ENCODE measurements around the gene PRDM16.
A peak's percentile ranks its signal among the peaks of the same experiment; 100 is the strongest.
"Not testable (repeated sequence)": the region's sequence is repeated elsewhere in the genome, so short reads cannot be mapped to it uniquely, and the experiment has no call there.

The PRDM16 gene

DNA sequence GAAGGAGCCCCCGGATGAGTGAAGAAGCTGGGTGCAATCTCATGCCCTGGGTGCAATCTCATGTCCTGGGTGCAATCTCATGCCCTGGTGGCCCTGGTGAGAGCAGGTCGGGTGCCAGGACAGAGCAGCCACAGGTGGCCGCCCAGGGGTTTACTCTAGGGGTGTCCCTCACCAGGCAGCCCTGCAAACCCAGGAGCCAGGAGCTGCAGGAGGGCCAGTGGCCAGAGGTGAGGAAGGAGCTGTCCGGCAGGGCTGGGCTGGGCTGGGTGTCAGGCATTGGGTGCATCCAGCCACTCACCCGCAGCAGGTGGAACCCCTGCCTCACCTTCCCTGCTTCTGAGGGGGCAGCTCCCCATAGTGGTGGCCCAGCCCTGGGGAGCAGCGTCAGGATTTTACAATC, 79.2 kb downstream of the PRDM16 start:
- no peak for DNase-seq

DNA sequence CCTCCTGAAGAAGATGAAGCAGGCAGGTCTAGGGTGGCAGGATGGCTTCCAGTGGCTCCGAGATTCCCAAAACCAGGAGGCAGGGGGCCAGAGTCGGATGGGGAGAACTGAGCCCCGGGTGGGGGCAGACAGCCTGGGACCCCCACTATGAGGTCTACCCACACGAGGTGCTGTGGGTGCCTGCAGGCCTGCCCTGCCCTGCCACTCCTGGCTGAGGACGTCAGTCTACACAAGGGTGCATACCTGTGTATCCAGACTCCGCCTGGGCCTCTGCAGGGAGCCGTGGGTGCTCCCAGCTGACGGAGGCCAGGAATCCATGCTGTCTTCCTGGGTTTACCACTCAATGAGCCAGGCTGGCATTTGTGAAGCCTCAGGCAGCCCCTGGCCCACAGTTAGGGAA, 80.3 kb downstream of the PRDM16 start:
- no peak for DNase-seq

DNA sequence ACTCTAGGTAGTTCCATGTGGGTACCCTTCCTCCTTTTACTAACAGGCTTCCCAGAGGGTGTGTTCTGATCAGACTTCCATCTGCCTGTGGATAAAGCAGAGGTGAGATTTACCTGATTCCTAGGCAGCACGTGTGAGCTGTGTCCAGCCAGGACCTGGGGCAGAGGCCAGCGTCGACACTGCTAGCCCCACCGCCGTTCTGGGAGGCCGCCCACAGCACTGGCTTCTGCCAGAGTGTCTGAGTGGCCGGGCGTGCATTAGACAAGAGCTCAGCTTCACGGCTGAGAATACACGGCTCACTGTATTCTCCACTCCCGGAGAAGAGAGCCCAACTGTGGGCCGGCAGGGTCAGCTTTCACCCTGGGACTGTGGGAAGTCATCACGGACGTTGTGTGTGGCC, 82.5 kb downstream of the PRDM16 start:
- DNase-seq, result no peak

GRCh38 chr1:3152143-3152542, 83.1 kb downstream of the PRDM16 start:
- no peak for DNase-seq

DNA sequence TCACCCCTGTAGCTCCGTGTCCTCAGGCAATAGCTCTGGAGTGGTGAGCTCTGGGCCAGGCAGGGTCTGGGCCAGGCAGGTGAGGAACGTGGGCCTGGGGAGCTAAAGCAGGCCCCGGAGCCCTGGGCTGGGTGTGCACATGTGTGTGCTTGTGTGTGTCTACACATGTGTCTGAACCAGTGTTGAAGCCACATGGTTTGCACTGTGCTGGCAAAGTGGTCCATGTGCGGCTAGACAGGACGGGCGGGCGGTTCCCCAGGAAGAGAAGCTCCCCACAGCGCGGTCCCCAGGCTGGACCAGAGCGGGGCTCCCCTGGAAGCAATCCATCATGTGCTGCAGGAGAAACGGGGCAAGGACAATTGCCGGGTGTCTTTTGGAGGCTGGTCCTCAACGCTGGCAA, 84.2 kb downstream of the PRDM16 start:
- no peak for DNase-seq

DNA sequence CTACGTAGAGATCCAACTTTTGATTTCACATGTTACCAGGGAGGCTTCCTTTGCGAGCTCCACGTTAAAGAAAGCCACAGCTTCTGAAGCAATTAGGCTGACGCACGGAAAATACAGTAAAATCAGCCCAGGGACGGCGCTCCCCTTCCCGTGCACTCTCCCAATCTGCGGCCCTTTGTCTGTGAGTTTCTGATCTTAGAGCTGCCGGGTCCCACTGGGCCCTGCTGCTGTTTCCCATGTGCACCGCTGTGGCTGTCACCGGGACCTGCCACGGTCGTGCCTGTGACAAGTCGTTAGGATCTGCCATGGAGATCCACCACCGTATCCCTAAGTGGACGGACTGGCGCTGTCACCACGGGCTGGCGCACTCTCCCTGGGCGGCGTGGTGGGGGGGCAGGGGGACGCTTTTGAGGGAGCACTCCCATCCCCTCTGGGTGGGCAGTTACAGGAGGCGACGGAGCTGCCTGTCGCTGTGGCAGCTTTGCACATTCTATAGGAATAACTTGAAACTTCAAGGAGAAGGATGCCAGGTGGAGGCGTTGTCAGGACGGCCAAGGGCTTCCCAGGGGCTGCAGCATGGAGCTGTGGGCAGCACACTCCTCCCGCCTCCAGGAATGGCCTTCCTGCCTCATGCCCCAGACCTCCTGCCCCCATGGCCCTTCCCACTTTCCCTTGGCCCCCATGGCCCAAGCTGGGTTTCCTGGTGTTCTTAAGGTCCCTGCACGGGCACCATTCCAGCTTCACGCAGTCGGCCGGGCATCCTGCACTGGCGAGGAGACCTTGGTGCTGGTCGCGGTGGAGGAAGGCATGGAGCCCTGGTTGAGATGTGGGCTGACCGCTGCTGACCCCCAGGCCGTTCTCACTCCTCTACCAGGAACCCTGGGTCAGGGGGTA, 85.1 kb downstream of the PRDM16 start:
- no peak for DNase-seq

DNA sequence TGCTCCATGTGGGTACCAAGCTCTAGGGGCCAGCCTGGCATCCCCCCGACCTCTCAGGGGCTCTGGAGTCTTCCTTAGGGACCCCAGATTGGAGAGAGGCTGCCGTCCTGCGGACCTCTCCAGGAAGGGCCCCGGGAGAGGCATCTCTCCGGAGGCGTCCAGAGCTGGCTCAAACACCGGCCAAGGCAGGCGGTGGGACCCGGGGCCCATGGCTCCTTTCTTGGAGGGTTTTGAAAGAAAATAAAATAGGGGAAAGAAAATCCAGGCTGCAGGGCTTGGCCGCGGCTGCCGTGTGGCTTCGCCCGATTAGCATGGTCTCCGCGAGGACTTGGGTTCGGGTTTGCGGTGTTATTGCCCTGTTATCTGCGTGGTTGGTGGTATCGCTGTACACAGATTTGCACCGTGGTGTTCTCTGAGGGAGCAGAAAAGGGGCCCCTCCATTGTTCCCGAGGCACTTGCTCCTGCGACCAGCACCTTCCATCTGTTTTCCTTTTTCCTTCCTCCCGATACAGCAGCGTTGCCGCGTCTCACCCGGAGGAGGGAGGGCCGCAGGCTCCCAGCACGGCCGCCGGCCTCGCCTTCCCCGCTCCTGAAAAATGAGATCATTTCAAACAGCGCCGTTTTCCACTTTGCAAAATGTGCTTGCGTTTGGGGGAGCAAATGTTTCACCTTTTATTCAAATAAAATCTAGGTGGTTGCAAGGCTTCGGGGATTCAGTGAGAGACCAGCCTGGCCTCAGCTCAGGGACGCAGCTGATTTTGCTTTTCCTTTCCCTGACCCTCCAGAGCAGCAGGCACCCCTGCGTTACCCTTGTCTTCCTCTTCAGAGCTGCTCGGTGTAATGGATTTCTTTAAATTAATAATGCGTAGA, 86.3 kb downstream of the PRDM16 start:
- DNase-seq, result no peak

DNA sequence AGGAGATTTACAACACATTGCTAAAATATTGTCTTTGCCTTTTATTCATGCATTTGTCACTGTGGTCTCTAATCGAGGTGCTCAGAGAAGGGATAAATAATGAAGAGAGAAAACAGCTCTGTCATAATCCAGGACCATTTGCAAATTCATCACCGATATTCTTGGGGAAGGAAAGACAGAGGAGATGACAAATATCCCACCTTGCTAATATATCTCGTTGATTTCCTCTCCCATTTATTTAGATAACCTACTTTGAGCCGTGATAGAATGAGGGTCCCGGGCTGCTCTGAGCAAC, 86.9 kb downstream of the PRDM16 start:
- no peak for DNase-seq

DNA sequence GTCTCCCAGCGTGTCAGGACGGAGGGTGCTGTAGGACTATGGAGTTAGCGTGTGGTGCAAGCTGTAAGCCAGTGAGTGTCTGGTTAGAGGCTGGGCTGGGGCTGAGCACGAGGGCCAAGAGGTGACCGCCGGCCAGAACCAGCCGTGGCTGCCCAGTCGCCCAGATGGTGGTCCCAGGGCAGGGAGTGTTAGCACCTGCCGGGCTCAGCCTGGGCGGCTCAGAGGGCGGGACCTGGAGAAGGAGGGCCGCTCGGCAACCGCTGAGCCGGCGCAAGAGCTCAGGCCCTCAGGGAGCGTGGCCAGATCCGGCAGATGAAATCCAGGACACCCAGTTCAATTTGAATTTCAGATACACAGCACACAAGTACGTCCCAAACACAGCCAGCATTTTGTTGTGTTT, 87.9 kb downstream of the PRDM16 start:
- DNase-seq, result no peak

- no peak for DNase-seq
Observed at GRCh38 chr1:3158347-3158746, 89.3 kb downstream of the PRDM16 start.

- DNase-seq, result no peak
Observed at GRCh38 chr1:3159121-3159520, 90.1 kb downstream of the PRDM16 start.

DNA sequence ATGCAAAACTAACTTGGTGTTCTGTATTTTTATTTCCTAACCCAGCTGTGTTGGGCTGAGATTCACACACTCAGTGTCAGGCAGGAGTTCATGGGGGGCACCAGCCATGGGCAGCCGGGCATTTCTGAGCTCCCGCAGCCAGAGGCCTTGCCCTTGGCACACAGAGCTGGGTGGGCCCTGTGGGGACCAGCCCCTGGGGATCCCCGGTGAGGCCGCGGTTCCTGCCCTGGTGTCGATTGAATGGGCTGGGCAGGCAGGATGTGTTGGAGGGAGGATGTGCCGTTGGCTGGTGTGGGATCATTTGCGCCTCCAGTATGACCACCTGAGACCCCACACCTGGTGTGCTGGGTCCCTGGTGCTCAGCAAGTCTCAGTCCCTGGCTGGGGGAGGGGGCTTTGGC, 91.0 kb downstream of the PRDM16 start:
- DNase-seq, result no peak

DNA sequence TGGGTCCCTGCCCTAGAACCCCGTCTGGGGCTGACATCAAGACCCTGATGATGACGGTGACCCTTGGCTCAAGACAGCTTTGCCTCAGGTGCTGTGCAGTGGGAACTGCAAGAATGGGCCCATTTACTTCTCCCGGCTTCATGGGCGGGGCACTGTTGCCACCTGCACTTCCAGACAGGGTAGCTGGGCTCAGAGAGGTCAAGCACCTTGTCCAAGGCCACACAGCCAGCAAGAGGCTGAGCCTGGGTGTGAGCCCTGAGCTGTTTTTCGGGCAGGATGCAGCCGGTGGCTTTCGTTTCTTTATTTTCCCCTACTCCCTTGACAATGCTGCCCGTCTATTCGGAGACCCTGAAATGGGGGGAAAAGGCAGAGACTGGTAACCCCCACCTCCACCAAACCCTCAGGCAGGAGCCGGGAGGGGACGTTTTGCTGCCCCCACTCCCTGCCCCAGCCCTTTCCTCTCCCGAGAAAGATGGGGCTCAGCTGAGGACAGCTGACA, 91.7 kb downstream of the PRDM16 start:
- DNase-seq, result no peak

- DNase-seq, result no peak
Observed at GRCh38 chr1:3161176-3161840, 92.3 kb downstream of the PRDM16 start.

DNA sequence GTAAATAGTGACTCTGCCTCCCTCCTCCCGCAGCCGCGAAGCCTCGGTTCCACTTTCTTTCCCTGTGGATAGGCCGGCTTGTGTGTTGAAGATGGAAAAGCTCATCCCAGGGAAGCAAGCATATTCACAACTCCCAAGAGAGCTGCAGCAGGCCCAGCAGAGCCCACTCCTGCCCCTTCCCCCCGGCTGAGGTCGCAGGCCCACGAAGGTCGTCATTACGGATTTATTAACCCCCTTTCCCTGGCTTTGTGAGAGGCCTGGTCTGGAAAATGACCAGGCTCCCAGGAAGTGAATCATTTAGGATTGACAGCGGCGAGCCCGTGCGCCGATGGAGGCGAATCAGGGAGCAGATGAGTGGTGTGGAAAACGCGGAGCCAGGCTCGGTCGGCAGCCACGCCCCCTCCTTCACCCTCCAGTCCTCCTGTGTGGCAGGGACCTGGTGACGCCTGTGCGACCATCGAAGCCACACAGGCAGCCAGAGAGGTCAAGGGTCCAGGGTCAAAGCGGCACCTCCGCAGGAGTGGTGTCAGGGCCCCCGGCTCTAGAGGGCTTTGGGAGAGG, 93.4 kb downstream of the PRDM16 start:
- no peak for DNase-seq

- DNase-seq, result no peak
Observed at GRCh38 chr1:3163356-3163755, 94.4 kb downstream of the PRDM16 start.

GRCh38 chr1:3164671-3165070, 95.7 kb downstream of the PRDM16 start:
- no peak for DNase-seq

DNA sequence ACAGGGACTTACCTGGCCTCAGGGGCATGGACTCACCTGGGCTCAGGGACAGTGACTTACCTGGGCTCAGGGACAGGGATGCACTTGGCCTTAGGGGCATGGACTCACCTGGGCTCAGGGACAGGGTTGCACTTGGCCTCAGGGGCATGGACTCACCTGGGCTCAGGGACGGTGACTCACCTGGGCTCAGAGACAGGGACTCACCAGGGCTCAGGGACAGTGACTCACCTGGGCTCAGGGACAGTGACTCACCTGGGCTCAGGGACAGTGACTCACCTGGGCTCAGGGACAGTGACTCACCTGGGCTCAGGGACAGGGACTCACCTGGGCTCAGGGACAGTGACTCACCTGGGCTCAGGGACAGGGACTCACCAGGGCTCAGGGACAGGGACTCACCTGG, 96.2 kb downstream of the PRDM16 start:
- DNase-seq, result not testable (repeated sequence)

- DNase-seq, result no peak
Observed at GRCh38 chr1:3166206-3166918, 97.4 kb downstream of the PRDM16 start.

DNA sequence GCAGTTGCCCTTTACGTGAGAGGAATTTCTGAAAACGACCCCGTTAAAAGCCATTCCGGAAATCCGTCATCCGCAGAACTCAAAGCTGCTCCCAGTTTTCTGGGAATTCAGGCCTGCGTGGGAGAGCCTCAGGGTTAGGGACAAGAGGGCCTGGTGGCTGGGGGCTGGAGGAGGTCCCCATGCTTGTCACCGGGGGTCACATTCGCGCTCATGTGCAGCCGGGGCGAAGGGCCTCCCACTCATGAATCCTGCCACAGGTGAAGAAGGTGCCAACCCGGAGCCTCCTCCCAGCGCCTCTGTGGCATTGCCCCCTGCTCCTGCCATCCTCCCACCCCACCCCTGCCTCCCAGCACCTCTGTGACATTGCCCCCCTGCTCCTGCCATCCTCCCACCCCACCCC, 98.3 kb downstream of the PRDM16 start:
- DNase-seq, result no peak

- peak; percentile 44 for DNase-seq
Observed at GRCh38 chr1:3168678-3169077, 99.7 kb downstream of the PRDM16 start.

DNA sequence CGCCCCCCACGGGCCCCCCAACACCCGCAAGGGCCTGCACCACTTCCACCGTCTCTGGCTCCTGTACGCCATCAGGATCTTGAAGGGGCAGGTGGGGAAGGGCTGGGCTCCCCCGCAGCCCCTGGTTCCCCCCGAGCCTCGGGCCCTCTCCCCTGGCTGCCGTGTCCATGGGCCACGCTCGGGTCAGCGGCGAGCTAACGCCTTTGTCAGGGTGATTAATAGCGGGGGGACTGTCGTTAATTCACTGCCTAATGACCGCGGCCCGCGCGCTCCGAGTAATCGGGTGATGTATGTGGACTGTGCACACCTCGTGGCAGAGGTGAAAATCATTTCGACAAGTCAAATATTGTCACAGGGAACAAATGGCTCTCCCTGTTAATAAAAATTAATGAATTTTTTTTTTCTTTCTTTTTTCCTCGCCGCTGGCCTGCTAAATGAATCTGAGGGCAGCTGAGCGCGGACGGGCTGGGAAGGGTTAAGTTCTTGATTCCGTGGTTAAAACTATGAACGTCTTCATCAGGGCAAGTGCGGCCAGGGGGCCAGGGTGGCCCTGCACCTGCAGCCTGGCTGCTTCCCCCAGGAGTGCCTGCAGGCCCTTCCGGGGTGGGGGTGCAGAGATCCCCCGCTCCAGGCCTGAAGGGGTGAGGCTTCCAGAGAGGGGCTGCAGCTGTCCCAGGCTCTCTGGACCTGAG, 100.8 kb downstream of the PRDM16 start:
- DNase-seq, result no peak
